Measurements from ENCODE around the gene LRRC53. TPM values are rescaled to one million over a fixed set of nuclear protein-coding genes. Genes with fewer than 3 reads are reported as not detected.

LRRC53 gene
- total and polyA plus RNA-seq, 2 of the 4 experiments (the other 2 are of a cell fraction): not detected

DNA sequence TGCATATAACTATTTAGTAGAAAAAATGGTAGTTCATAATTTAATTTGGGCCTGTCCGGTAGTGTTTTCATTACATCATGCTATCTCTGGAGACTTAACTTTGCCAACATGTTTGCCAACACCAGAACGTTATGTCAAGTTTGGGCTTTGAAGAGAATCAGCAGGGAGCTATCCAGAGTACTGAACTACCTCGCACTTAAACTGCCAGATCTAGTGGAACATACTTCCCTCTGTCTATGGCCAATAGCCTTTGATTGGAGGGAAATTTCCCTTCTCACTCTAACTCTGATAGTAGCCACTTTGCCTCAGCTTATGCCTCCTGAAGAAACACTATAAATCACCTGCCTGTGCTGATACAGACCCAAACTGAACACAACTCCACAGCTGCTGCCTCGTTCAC is 10.0 kb downstream of the LRRC53 start:
- Histone ChIP-seq H3K4me3 (ENCODE audit: insufficient read depth, low read depth, low read length) (no peak overlapping the region), H3K27ac (ENCODE audit: insufficient read depth, low read length) (no peak overlapping the region), H2BK15ac (ENCODE audit: low read depth, low read length) (no peak overlapping the region), H4K20me1 (ENCODE audit: insufficient read depth, low read length) (no peaks in the 10 kb centered on the region), H3K27me3 (ENCODE audit: control insufficient read depth, insufficient read depth, low read length) (no peaks in the 10 kb centered on the region), H3K9me1 (ENCODE audit: insufficient read depth, low read length) (no peaks in the 10 kb centered on the region), H3K4ac (ENCODE audit: low read depth, low read length) (no peak overlapping the region), H3K4me1 (ENCODE audit: control insufficient read depth, insufficient read depth, low read length) (no peaks in the 10 kb centered on the region), H3K9me3 (ENCODE audit: control insufficient read depth, insufficient read depth, low read length) (no peaks in the 10 kb centered on the region), H3K36me3 (ENCODE audit: control insufficient read depth, insufficient read depth, low read length) (no peaks in the 10 kb centered on the region), H3K4me2 (ENCODE audit: low read depth, low read length) (no peak overlapping the region), H3K56ac (ENCODE audit: extremely low read depth, insufficient read depth, low read length) (no peak overlapping the region), H3K18ac (ENCODE audit: low read depth, low read length) (no peak overlapping the region), H2BK5ac (ENCODE audit: low read depth, low read length, poor library complexity, severe bottlenecking) (no peak overlapping the region), H2BK20ac (ENCODE audit: low read depth, low read length) (no peak overlapping the region), H4K8ac (ENCODE audit: low read depth in 2 of 2, low read length in 2 of 2) (no peak overlapping the region), H3K9ac (ENCODE audit: low read depth, low read length) (no peak overlapping the region), H3K79me1 (ENCODE audit: low read depth in 1 of 2, low read length in 2 of 2) (no peaks in the 10 kb centered on the region), H4K91ac (ENCODE audit: insufficient read depth, low read depth, low read length) (no peak overlapping the region), H3K23ac (ENCODE audit: low read depth, low read length) (no peak overlapping the region), H2AFZ (replicated peaks; ENCODE audit: low read length, poor library complexity) (no peak overlapping the region), H4K5ac (ENCODE audit: low read depth, low read length) (no peak overlapping the region), H2AK9ac (replicated peaks; ENCODE audit: low read depth, low read length, poor library complexity) (no peak overlapping the region), H2BK120ac (ENCODE audit: low read depth, low read length) (no peak overlapping the region), H3K14ac (replicated peaks; ENCODE audit: low read depth, low read length) (no peak overlapping the region), H2AK5ac (ENCODE audit: low read depth, low read length) (no peak overlapping the region)
- WGBS, 2 experiments (ENCODE audit: extremely low coverage in 2 of 2, insufficient read length in 1 of 2): no CpG with 5 or more reads among the region's 4 CpGs
- no TSS peak for BruUV-seq (replicated peaks)
- dilution Hi-C loops (cut with HindIII; ENCODE audit: low sequenced_read_pairs, unreplicated experiment): no loop called here
- DNase-seq: peak; percentile 48
- ChIA-PET POLR2A (ENCODE audit: unreplicated experiment) (no interaction called here), CTCF (interaction anchor here (0.6 kb wide), 1 partner anchor 34 kb away, joined by 3 read pairs; no protein-coding TSS in a partner anchor)
- in situ Hi-C loops (cut with MboI; ENCODE audit: low sequenced_read_pairs): no loop called here
- intact Hi-C loops (cut with micrococcal nuclease): loop anchor here (5.0 to 10.0 kb wide), 2 partner anchors 192 to 500 kb away; no protein-coding TSS in a partner anchor
- TF ChIP-seq, protein P1, sequence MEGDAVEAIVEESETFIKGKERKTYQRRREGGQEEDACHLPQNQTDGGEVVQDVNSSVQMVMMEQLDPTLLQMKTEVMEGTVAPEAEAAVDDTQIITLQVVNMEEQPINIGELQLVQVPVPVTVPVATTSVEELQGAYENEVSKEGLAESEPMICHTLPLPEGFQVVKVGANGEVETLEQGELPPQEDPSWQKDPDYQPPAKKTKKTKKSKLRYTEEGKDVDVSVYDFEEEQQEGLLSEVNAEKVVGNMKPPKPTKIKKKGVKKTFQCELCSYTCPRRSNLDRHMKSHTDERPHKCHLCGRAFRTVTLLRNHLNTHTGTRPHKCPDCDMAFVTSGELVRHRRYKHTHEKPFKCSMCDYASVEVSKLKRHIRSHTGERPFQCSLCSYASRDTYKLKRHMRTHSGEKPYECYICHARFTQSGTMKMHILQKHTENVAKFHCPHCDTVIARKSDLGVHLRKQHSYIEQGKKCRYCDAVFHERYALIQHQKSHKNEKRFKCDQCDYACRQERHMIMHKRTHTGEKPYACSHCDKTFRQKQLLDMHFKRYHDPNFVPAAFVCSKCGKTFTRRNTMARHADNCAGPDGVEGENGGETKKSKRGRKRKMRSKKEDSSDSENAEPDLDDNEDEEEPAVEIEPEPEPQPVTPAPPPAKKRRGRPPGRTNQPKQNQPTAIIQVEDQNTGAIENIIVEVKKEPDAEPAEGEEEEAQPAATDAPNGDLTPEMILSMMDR (conservative IDR thresholded peaks at IDR 0.05; ENCODE audit: low read depth, low read length): no peak
- TF ChIP-seq POLR2A (IDR thresholded peaks at IDR 0.05; ENCODE audit: low read depth, low read length) (no peak), CHD1 (IDR thresholded peaks at IDR 0.05; ENCODE audit: low read depth, low read length) (no peak), RFX5 (IDR thresholded peaks at IDR 0.05; ENCODE audit: low read depth, low read length) (no peak), SMC3 (IDR thresholded peaks at IDR 0.05; ENCODE audit: low read depth, low read length) (no peak), BHLHE40 (IDR thresholded peaks at IDR 0.05; ENCODE audit: low read depth, low read length) (no peak), FOS (IDR thresholded peaks at IDR 0.05; ENCODE audit: low read depth, low read length) (no peak), MAZ (IDR thresholded peaks at IDR 0.05; ENCODE audit: borderline replicate concordance, low read depth, low read length) (no peak), RAD21 (IDR thresholded peaks at IDR 0.05; ENCODE audit: low read length) (no peak), MXI1 (IDR thresholded peaks at IDR 0.05; ENCODE audit: borderline replicate concordance, low read depth, low read length) (no peak), NFE2L2 (IDR thresholded peaks at IDR 0.05; ENCODE audit: low read depth, low read length) (no peak), RCOR1 (IDR thresholded peaks at IDR 0.05; ENCODE audit: insufficient replicate concordance, low read length) (no peak), CEBPB (IDR thresholded peaks at IDR 0.05; ENCODE audit: low read depth, low read length) (no peak)
- TF ChIP-seq, protein P2, sequence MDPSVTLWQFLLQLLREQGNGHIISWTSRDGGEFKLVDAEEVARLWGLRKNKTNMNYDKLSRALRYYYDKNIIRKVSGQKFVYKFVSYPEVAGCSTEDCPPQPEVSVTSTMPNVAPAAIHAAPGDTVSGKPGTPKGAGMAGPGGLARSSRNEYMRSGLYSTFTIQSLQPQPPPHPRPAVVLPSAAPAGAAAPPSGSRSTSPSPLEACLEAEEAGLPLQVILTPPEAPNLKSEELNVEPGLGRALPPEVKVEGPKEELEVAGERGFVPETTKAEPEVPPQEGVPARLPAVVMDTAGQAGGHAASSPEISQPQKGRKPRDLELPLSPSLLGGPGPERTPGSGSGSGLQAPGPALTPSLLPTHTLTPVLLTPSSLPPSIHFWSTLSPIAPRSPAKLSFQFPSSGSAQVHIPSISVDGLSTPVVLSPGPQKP (IDR thresholded peaks at IDR 0.05; ENCODE audit: borderline replicate concordance, low read depth, low read length): no peak
- TF ChIP-seq, protein P3, sequence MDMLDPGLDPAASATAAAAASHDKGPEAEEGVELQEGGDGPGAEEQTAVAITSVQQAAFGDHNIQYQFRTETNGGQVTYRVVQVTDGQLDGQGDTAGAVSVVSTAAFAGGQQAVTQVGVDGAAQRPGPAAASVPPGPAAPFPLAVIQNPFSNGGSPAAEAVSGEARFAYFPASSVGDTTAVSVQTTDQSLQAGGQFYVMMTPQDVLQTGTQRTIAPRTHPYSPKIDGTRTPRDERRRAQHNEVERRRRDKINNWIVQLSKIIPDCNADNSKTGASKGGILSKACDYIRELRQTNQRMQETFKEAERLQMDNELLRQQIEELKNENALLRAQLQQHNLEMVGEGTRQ (IDR thresholded peaks at IDR 0.05; ENCODE audit: low read depth, low read length): no peak
- peak; percentile 54; the same call in 1 of the 2 replicates for ATAC-seq (ENCODE audit: low read depth)
